ENCODE data around the gene PREX1.

GRCh38 chr20:48785256-48785655 lies 42.5 kb downstream of the PREX1 start:
- TF ChIP-seq CTCF (IDR thresholded peaks at IDR 0.05): no peak
- no peak for TF ChIP-seq POLR2A (IDR thresholded peaks at IDR 0.05)
